ENCODE results near the gene UTF1. TPM values are rescaled to one million over a fixed set of nuclear protein-coding genes. Genes with fewer than 3 reads are reported as not detected.
A peak's percentile ranks its signal among the peaks of the same experiment; 100 is the strongest.

The UTF1 gene
- total RNA-seq, 1 donor from 2014 or later = not detected

DNA sequence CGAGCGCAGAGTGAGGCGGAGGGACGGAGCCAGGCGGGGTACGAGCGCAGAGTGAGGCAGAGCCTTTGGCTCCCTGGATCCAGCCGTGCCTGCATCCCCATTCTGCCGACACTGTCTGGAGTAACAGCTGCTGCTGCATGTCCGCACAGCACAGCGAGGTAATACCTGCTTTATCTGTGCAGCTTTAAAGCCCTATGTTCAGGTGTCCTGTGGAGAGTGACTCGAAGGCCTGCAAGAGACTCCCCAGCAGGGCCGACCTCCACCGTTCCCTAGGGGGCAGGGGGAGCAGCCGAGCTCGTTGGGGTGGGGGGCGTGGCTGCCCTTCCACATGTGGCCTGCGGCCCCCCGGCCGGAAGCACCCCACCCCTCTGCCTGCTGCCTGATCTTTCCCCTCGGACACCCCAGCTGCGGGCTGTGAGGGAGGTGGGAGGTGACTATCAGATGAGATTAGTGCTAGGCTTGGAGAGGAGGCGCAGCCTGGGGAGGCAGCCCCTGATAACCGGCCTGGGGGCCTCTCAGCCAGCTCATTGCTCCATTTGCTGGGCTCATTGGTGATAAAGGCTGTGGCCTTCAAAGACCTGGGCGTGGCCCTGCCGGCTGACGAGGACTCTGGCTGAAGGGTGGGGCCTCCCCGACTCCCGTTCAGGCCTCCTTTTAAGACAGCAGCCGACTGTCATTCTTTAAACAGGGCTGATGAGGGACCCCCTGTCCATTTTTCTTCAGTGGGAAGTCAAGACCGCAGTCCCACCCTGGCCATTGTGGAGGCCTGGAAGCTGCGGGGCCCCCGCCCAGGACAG, 15.6 kb downstream of the UTF1 start:
- DNase-seq (ENCODE audit: low spot score) = peak; percentile 89

DNA sequence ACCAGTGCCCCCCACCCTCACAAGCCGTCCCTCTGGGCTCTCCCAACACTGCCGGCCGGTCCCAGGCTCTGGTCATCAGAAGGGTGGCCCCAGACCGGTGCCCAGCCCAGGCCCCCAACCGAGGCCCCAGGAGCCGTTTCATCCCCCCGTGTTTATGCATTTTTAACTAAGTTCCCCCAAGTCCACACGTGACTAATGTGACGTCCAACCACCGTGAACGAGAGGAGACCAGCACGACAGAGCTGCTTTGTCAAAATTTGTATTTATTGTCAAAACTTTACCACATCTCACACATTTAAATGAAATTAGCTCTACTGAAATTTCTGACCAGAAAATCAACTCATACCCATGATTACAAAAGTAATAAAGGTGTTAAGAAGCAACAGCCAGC, 16.2 kb downstream of the UTF1 start:
- DNase-seq (ENCODE audit: low spot score) = no peak

DNA sequence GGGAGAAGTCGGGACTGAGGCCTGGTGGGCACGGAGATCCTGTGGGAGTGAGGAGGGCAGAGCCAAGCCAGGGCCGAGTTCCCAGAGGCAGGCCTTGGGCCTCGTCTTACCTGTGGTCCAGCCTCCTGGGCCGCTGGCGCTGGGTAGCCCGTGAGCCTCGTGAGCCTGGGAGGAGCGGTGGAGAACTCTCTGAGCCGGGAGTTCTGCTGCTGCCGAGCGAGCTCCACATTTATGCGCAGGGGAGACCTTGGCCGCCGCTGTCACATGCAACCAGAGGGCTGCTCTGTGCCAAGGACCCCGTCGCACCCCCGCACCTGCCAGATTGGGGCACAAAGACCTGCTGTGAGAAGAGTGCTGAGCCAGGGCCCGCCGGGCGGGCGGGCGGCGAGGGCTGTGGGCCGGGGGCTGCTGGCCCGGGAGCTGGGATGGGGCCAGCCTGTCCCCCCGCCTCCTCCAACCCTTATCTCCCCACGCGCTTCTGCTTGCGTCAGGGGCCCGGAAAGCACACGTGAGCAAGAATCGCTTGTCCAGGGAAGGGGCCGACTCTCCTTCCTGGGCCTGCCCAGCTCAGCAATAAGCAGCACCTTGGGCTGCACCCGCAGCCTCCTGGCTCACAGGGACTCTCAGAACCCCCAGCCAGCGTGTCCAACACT, 17.8 kb downstream of the UTF1 start:
- DNase-seq (ENCODE audit: low spot score) = no peak

DNA sequence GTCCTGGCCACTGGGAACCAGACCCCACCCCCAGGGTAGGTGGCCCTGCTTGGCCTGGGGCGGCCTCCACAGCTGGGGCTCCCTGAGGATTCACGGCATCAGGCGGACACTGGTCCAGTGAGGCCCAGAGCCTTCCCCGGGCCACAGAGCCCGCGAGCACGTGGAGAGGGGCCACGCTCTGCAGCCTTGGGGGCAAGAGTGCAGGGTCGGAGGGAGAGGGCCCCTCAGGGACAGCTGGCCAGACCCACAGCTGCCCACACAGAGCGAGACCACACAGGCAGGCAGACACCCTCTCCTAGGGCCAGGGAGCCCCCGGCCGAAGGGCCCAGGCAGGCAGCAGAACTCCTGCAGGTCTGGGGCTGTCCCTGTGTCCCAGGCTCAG, 18.3 kb downstream of the UTF1 start:
- DNase-seq (ENCODE audit: low spot score) = no peak

DNA sequence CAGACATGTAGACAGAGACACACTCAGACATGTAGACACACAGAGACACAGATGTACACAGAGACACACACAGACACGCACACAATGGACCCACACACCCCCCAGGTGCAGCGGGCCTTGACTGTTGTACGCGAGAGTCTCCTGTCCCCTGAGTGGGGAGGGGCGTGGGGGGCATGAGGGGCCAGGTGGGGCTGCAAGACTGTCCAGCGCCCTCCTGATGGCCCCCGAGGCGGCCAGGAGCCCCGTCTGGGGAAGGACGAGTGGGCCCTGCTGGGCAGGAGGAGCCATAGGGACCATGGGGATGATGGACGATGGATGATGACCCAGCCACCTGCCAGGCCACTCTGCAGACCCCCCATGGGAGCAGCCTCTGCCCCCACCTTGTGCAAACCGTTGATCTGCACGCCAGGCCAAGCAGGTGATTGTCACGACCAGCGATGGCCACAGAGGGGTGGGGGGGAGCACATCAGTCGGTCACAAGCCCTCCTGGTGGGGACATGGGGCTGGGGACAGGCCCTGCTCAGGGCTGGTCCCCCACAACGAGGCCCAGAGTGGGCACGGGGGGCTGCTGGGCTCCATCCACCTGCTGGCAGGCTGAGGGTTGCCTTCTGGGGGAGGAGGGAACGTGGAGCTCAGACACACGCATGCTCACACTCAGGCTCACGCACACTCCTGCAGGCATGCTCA, 19.2 kb downstream of the UTF1 start:
- DNase-seq (ENCODE audit: low spot score) = no peak

DNA sequence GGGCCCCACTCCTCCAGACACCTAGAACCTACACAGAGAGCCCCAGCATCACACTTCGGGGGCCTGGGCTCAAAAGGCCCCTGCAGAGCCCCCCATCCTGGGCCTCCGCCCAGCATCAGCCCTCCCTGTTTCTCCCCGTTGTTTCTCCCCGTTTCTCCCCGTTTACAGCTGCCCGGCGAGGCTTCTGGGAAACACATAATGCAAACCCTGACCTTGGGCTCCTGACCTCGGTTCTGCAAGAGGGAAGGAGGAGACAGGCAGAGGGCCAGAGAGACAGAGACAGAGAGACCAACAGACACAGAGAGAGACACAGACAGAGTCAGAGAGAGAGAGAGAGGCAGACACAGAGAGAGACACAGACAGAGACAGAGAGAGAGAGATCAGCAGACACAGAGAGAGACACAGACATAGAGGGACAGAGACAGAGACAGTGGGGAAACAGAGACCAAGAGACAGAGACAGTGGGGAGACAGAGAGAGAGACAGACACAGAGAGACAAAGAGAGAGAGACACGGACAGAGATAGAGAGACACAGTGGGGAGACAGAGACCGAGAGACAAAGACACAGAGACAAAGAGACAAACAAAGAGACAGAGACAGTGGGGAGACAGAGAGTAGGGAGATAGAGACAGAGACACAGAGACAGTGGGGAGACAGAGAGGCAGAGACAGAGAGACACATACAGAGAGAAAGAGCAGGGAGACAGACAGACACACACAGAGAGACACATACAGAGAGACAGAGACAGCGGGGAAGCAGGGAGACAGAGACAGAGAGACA, 20.1 kb downstream of the UTF1 start:
- DNase-seq (ENCODE audit: low spot score) = no peak

DNA sequence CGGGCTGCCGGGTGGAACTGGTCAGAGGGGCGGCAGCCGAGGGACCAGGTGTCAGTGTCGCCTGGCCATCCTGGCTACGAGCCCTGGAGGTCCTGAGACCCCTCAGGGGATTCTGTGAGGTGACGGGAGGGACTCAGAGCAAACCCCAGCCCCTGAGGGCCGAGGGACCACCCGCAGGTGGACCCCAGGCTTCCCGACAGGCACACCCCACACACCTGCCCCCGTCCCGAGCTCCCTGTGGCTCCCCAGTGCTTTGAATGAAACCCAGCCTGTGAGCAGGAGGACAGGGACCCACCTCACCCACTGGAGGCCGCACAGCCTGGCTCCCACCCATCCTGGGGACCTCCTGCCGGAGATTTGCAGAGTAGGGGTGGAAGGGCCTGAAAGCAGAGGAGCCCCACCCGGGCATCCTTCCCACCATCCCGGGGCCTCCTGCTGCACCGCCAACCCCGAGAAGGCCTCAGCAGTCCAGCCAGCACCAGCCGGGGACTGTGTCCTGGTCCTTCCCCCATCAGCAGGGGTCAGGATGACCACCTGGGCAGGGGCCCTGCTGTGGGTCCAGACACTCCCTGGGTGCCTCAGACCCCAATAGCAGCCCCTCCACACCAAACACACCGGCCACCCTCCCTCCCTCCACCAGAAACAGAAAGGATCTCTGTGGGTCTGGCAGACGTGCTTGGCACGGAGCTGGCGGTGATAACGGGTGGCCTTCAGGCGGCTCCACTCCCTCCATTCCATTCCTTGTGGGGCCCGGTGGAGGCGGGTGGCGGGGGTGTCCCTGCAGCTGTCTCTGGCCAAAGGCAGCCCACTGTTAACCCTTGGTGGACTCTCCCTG, 21.6 kb downstream of the UTF1 start:
- peak; percentile 58 for DNase-seq (ENCODE audit: low spot score)

DNA sequence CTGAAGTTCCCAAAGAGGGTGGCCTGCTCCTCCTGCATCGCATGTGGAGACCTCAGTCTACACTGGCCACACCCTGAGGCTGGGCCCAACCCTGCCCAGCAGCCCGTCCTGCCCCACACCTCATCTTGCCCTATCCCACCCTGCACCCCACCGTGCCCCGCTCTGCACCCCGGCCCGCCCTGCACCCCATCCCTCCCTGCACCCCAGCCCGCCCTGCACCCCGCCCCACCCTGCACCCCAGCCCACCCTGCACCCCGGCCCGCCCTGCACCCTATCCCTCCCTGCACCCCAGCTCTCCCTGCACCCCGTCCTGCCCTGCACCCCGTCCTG, 22.2 kb downstream of the UTF1 start:
- DNase-seq (ENCODE audit: low spot score) = no peak

DNA sequence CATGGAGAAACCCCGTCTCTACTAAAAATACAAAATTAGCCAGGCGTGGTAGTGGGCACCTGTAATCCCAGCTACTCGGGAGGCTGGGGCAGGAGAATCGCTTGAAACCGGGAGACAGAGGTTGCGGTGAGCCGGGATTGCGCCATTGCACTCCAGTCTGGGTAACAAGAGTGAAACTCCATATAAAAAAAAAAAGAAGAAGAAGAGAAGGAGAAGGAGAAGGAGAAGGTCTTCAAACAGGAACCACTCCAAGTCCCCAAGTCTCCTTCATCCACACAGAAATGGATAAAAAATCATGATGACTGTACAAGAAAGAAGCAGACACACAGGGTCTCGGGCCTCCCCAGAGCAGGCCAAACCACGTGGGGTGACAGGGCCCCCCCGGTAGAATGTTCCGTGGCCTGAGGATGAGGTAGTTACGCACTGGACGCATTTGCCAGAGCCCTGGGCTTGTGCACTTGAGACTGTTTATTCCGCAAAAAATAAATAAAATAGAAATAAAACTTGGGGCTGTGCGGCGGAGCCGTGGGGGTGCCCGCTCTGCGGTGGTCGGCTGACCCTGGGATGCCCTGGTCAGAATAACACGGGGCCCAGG, 23.4 kb downstream of the UTF1 start:
- no peak for DNase-seq (ENCODE audit: low spot score)

DNA sequence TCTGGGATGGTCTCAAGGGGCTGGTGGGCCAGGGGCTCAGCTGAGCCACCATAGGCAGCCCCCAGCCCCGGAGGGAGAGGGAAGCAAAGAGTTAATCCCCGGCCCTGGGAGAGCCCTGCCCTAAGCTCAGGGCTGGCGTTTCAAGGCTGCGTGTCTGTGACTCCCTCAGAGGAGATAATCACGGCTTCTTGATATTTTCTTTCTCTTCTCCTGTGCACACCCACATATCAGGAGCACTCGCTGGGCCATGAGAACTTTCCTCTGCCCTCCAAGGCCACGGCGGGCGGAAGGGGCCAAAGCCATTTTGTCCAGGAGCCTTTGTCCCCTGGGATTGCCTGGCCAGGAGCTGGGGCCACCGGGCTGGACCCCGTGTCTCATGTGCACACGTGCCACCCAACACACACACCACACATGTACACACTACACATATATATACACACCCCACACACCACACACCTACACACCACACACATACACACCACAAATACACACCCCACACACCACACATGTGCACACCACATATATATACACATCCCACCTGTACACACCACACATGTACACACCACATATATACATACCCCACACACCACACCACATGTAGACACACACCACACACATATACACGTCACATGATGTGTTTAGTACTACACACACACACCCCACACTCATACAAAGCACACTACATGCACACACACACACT, 24.6 kb downstream of the UTF1 start:
- peak; percentile 48 for DNase-seq (ENCODE audit: low spot score)

DNA sequence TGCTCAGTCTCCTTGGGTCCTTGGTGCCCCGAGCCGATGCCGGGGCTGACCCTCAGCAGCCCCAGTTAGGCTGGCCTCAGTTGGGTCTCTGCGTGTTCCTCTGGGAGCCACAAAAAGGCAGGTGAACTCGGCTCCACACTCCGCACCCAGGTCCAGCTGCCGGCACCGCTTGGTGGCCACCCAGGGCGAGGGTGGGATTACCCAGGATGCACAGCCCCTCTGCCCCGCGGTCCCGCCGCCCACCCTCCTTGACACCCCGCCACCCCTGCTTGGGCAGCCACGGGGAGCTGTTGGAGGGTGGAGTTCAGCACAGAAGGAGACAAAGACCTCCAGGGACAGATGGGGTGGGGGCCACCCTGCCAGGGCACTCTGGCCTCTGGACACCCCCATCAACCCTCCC, 25.3 kb downstream of the UTF1 start:
- no peak for DNase-seq (ENCODE audit: low spot score)

DNA sequence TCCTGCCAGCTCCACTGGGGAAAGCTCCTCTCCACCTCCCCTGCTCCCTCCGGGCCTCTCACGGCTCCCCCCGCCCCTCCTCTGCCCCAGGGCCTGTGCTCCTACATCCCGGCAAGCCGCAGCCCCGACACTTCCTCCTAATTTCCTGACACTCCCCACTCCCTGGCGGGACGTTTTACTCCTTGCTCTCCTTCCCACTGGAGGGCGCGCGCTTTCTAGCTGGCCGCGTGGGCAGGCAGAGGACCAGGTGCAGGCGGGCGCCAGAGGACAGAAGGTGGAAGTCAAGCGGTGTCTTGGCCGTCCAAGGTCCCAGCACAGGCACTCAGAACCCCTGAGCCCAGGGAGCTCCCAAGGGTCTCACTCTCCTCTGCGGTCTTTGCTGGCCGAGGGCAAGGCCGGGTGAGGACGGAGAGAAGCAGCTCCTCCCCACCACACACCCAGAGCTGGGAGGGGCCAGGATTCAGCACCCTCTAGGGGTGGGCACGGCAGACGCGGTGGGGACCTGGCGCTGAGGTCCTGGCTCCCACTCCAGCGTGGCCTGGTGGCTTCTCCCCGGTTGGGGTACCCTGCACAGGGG, 27.6 kb downstream of the UTF1 start:
- DNase-seq (ENCODE audit: low spot score) = peak; percentile 59

DNA sequence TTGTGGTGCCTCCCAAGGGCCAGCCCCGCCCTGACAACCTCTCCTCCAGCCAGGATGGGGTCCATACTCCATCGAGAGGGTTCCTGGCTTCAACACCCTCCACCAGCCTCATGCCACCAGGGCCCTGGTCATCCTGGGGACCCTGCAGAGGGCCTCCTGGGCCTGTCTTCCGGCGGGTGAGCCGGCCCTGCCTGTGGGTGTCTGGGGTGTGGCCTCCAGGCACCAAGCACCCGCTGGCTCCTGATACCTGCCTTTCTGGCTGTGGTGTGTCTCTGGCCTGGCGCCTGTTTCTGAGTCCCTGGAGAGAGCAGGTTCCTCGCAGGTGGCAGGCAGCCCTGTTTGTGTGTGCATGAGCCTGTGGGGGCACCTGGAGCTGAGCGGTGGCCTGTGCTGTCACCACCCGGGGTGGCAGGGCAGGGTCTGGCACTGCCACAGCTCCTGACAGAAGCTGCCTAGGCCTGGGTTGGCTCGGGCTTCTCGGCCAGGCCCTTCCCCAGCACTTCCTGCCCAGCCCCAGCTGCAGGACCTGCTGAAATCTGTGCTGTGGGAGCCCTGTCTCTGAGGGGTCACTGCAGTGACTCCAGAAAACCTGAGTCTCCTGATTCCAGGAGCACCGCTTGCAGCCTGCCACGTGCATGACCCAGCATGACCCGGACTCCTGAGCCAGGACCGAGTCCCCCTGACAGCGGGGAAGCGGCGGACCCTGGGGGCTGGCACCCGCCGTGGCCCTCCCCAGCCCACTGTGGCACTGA, 28.2 kb downstream of the UTF1 start:
- no peak for DNase-seq (ENCODE audit: low spot score)

DNA sequence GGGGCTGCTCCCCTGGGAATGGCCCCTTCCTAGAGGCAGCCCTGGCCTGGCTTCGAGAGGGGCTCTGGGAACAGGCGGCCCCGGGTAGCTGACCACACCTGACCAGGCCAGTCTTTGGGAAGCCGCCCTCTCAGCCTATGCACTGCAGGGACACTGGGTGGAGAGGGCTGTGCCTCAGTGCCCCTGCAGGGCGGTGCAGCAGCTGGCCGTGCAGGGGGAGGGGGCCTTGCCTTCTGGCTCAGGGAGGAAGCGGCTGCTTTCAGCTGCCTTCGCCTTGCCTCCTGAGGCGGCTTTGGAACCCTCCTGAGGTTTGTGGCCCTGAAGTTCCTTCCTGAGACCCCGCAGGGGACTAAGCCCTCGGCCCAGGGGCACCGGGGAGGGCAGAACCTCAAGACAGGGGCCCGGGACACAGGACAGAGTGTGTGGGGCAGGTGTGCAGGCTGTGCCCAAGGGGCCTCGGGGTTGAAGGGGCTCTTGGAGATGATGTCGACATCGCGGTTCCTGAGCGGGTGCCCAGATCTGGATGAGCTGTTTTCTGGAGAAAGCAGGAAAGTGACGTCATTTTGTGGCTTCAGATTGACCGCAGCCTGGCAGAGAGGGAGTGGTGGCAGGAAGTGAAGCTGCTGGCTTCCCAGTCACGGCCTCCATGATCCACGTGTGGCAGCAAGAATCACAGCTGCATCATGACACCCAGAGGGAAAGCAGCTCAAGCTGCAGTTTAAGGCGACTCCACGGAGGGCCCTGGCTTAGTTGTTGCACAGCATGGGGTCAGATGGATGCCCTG, 29.0 kb downstream of the UTF1 start:
- peak; percentile 91 for DNase-seq (ENCODE audit: low spot score)

DNA sequence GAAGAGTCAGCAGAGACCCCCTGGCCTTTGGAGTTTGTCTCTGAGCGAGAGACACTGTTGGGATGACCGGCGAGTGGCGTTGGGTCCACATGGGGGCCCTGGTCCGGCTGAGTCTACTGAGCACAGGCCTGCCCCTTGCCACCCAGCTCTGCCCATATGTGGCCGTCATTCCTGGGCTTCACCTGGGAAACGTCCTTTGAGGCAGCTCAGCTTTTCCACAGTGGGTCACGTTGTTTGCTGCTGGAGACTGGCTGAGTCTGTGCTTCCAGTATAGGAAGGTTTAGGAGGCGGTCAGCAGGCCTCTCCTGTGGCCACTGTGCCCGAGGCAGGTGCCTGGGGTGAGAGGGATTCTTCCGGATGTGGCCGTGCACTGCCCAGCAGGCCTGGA, 29.6 kb downstream of the UTF1 start:
- DNase-seq (ENCODE audit: low spot score) = no peak

DNA sequence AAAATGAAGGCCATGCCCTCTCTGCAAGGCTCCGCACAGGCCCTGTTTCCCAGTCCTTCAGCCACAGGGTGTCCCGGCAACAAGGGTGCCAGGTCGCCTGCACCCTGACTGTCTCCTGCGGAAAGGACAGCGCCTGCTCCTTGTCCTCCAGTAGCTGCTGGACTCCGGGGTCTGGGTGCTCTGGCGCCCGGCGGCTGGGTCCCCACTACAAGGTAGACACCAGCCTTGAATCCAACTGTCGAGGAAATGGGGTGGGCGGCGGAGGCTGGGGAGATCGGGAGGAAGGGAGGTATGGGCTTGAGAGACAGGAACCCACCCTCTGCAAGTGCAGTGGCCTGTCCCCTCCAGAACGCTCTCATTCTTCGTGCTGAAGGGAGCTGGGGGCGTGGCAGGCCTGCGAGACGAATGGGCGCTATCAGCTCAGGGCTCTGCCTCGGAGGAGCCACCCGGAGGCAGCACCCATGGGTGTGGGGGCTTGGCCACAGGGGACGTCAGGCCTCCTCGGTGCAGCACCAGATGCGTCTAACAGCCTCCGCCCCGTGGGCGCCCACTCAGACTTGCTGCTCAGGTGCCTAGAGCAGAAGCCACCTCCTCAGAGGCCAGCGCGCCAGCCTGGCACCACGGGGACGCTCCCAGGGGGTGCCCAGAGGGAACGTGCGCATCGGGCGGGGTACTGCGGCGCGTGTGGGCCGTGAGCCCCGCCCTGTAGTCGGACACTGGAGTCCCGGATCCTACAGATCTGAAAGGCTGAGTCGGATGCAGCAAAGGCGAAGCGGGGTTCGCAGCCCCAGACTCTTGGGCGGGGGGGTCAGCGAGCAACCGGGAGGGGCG, 31.1 kb downstream of the UTF1 start:
- DNase-seq (ENCODE audit: low spot score) = peak; percentile 50

DNA sequence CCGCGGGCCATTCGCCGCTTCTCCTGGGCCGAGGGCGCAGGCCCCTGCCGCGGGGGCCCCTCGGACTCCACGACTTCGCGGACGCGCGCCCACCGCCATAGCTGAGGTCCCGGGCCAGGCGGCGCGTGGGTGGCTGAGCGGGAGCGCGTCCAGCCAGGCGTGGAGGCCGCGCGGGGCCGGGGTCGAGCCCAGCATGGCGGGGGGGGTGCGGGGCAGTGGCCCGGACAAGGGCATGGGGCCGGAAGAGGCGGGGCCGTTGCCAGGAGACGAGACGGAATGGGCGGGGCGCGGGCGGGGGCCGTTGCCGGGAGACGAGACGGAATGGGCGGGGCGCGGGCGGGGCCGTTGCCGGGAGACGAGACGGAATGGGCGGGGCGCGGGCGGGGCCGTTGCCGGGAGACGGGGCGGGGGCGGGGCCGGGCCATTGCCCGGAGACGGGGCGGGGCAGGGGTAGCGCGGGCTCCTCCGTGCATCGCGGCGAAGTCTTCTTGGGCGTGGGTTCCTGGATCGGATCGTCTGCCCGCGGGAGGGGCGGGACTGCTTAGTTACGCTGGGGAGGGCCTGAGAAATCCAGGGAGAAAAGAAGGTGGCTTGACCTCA, 31.8 kb downstream of the UTF1 start:
- peak; percentile 82 for DNase-seq (ENCODE audit: low spot score)

All from umbilical cord (tissue), 2 donors.